Neuron (in vitro differentiated cells): ENCODE measurements around the gene CHST9.

Experiments used
- H2AFZ ChIP-seq: one replicate; pipeline ENCODE4 v1.6.1; 2013; ENCODE audit warnings: low read depth, mild to moderate bottlenecking, inconsistent platforms, low read length, moderate library complexity
- H3K27me3 ChIP-seq: one replicate; pipeline ENCODE4 v1.6.1; 2013; ENCODE audit warnings: low read length; ENCODE audit not compliant: insufficient read depth
- H3K36me3 ChIP-seq: one replicate; pipeline ENCODE4 v1.6.1; 2013; ENCODE audit warnings: low read length; ENCODE audit not compliant: insufficient read depth
- H3K4me1 ChIP-seq: one replicate; pipeline ENCODE4 v1.6.1; 2013; ENCODE audit warnings: low read length; ENCODE audit not compliant: insufficient read depth
- H3K4me3 ChIP-seq: 2 replicates; pipeline ENCODE4 v1.5.1; 2013; ENCODE audit warnings: mild to moderate bottlenecking, low read length, moderate library complexity
- H3K9me3 ChIP-seq: one replicate; pipeline ENCODE4 v1.6.1; 2013; ENCODE audit warnings: low read length

The CHST9 gene

DNA sequence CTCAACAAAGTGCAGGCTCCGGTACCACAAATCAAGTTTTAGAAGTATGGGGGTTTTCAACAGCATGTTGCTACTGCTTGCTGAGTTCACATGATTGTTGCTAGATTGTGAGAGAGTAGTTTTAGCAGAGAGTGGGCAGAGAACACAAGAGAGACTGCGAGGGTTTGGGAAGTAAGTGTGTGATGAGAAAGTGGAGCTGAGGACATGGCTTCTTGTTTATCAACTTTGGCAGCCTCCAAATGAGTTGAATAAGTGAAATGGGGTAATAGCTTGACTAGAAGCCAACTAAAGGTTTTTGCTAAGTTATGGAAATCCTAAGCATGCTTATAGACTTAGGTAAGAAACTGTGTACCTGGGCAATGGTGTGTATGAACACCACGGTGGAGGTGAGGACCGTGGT is 135.1 kb downstream of the CHST9 start:
- Histone ChIP-seq H3K4me1 (peaks cover 2% of the 10 kb centered on the region), H3K9me3 (no peaks in the 10 kb centered on the region), H3K27me3 (no peaks in the 10 kb centered on the region), H3K4me3 (no peak overlapping the region), H3K36me3 (no peaks in the 10 kb centered on the region), H2AFZ (no peak overlapping the region)

- Histone ChIP-seq H3K36me3 (no peaks in the 10 kb centered on the region), H3K9me3 (no peaks in the 10 kb centered on the region), H3K4me1 (no peaks in the 10 kb centered on the region), H3K27me3 (no peaks in the 10 kb centered on the region), H3K4me3 (no peak overlapping the region), H2AFZ (no peak overlapping the region)
Measured at GRCh38 chr18:27045342-27045741, 139.8 kb downstream of the CHST9 start.

GRCh38 chr18:27042177-27042576 is 142.9 kb downstream of the CHST9 start:
- Histone ChIP-seq H3K4me3 (no peak overlapping the region), H3K9me3 (no peaks in the 10 kb centered on the region), H3K36me3 (no peaks in the 10 kb centered on the region), H2AFZ (no peak overlapping the region), H3K27me3 (no peaks in the 10 kb centered on the region), H3K4me1 (no peaks in the 10 kb centered on the region)

DNA sequence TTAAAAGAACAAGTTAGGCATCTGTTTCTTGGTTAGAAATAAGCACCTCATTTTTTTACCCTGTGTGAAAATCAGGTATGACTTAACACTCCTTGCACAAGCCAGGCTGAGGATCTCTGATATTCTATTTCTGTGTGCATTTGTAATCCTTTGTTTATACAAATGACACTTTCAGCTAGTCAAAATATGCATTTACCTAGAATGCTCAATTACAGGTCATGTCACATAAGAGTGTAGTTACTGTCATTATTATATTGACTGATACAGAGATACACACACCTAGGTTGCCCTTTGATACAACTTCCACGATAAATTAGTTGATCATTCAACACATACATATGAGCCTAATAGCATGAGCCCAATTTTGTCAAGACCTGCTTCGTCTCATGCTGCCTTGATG is 144.3 kb downstream of the CHST9 start:
- no peaks in the 10 kb centered on the region for H3K36me3 ChIP-seq

GRCh38 chr18:27033722-27034121 is 151.4 kb downstream of the CHST9 start:
- Histone ChIP-seq H3K4me3 (no peak overlapping the region), H3K36me3 (no peaks in the 10 kb centered on the region), H3K4me1 (peaks cover 15% of the 10 kb centered on the region), H3K9me3 (no peaks in the 10 kb centered on the region), H2AFZ (no peak overlapping the region), H3K27me3 (no peaks in the 10 kb centered on the region)

More for the DNA sequence above, 144.3 kb downstream of the CHST9 start:
- H2AFZ ChIP-seq = no peak overlapping the region
- H3K4me1 ChIP-seq = no peaks in the 10 kb centered on the region
- no peaks in the 10 kb centered on the region for H3K9me3 ChIP-seq
- H3K27me3 ChIP-seq = no peaks in the 10 kb centered on the region
- H3K4me3 ChIP-seq = no peak overlapping the region

GRCh38 chr18:27030421-27030820 is 154.7 kb downstream of the CHST9 start:
- H3K27me3 ChIP-seq = no peaks in the 10 kb centered on the region
- H3K4me1 ChIP-seq = peaks cover 15% of the 10 kb centered on the region
- no peak overlapping the region for H2AFZ ChIP-seq
- H3K9me3 ChIP-seq = no peaks in the 10 kb centered on the region
- H3K4me3 ChIP-seq = no peak overlapping the region
- no peaks in the 10 kb centered on the region for H3K36me3 ChIP-seq

- no peaks in the 10 kb centered on the region for H3K4me1 ChIP-seq
Measured at GRCh38 chr18:27022477-27022876, 162.6 kb downstream of the CHST9 start.

DNA sequence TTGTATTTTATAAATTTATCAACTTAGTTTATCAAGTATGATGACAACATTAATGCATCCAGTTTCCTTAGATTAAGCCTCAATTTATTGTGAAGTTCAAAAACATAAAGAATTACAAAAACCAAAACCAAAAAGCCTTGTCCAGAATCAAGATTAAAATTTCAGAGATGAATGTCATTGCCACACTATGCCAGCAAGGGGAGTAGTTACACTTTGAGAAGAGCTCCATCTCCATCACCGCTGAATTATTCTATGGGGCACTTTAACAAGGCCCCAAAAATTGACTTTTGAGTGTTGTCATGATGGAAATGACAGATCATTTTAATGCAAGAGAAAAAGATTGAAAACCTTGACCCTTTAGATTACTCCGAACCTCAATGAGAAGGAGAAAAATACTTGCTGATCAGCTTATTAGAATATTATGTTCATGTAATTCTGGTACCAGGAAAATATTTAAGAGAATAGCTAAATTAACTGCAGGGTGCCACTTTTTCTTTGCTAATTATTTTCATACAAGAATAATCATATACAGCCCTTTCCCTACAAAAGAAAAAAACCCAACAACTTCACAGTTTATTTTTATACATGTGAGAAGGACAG is 167.1 kb downstream of the CHST9 start:
- Histone ChIP-seq H3K9me3 (no peaks in the 10 kb centered on the region), H3K4me3 (no peak overlapping the region), H3K4me1 (peaks cover 5% of the 10 kb centered on the region), H2AFZ (no peak overlapping the region), H3K27me3 (no peaks in the 10 kb centered on the region), H3K36me3 (no peaks in the 10 kb centered on the region)

More at GRCh38 chr18:27022477-27022876, 162.6 kb downstream of the CHST9 start:
- no peaks in the 10 kb centered on the region for H3K36me3 ChIP-seq
- no peaks in the 10 kb centered on the region for H3K9me3 ChIP-seq
- H3K4me3 ChIP-seq = no peak overlapping the region
- no peaks in the 10 kb centered on the region for H3K27me3 ChIP-seq
- peak overlapping the region; percentile 26 for H2AFZ ChIP-seq

DNA sequence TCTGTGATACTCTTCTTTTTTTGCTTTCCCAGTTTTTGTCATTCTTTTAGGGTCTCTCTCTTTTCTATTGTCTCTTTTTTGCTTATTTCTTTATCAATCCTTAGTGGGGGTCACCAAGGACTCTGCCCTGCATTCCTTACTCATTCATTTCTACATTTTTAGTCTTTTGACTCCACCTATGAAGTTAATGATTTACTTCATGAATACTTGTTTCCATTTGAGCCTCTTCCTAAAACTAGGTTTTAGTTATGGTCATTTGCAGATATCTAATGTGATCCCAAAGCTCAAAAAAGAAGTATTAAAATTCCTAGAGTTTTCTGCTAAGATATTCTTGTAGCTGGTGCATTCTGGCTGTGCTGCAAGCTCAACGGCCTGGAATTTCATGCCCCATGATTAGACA is 170.3 kb downstream of the CHST9 start:
- H3K4me3 ChIP-seq = no peak overlapping the region
- no peaks in the 10 kb centered on the region for H3K36me3 ChIP-seq
- H3K27me3 ChIP-seq = no peaks in the 10 kb centered on the region
- H3K4me1 ChIP-seq = peaks cover 5% of the 10 kb centered on the region
- no peaks in the 10 kb centered on the region for H3K9me3 ChIP-seq
- H2AFZ ChIP-seq = no peak overlapping the region

DNA sequence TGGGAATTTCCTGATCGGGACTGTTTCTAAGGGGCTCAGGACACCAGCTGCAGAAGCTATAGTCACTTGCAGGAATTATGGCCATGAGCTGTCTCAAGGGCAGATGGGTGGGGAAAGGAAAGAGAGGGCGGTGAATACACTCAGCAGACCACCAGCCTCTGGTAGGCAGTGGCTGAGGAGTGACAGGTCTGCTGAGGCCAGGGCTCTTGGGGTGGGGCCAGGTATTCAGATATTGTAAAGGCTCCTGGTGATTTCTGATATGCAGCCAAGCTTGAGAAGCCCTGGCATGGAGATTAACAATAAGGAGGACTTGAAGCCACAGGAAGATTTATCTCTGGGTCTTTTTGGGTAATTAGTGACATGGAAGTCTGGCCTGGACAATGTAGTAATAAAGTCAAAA is 174.3 kb downstream of the CHST9 start:
- no peaks in the 10 kb centered on the region for H3K36me3 ChIP-seq

DNA sequence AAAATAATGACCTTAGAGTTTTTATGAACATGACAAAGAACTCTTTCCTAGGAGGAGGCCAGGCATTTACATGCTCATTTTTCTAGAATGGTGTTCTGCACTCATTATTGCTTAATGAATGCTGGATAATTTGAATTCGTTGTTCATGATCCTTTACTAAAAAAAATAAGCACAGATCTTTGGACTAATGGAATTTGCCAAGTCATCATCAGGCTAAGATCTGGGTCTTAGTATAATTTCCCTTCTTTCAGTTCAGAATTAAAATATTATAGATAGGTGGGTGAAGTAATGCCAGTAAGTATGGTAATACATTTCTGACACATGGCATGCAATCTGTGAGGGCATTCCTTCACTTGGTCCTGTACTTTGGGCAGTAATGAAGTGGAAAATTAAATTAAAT is 175.8 kb downstream of the CHST9 start:
- Histone ChIP-seq H3K36me3 (no peaks in the 10 kb centered on the region), H3K4me3 (no peak overlapping the region), H3K9me3 (no peaks in the 10 kb centered on the region), H3K4me1 (peaks cover 10% of the 10 kb centered on the region), H2AFZ (no peak overlapping the region), H3K27me3 (no peaks in the 10 kb centered on the region)

More for the DNA sequence above, 174.3 kb downstream of the CHST9 start:
- Histone ChIP-seq H2AFZ (no peak overlapping the region), H3K27me3 (no peaks in the 10 kb centered on the region), H3K4me1 (peaks cover 15% of the 10 kb centered on the region), H3K9me3 (no peaks in the 10 kb centered on the region), H3K4me3 (no peak overlapping the region)

DNA sequence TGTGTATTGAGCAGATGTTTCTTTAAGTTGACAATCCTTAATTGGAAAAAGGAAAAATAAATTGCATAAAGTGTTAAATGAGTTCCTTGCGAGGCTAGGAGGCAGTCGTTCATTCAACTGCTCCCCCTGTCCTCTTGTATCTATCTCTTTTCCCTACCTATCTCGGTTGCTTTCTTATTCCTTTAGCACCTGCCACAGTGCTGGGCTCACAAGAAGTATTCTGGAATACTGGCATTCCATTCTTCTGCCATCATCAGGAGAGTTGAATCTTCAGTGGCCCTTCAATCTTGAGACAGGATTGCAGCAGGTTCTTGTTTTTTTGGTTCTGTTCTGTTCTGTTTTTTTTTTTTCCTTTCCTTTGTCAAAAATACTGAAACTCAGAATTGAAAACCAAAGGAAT is 176.5 kb downstream of the CHST9 start:
- peaks cover 10% of the 10 kb centered on the region for H3K4me1 ChIP-seq
- H2AFZ ChIP-seq = no peak overlapping the region
- no peak overlapping the region for H3K4me3 ChIP-seq
- H3K27me3 ChIP-seq = no peaks in the 10 kb centered on the region
- H3K36me3 ChIP-seq = no peaks in the 10 kb centered on the region
- no peaks in the 10 kb centered on the region for H3K9me3 ChIP-seq

GRCh38 chr18:27007880-27008279 is 177.2 kb downstream of the CHST9 start:
- no peak overlapping the region for H3K4me3 ChIP-seq
- H3K4me1 ChIP-seq = peaks cover 10% of the 10 kb centered on the region
- no peaks in the 10 kb centered on the region for H3K27me3 ChIP-seq
- no peaks in the 10 kb centered on the region for H3K9me3 ChIP-seq
- H2AFZ ChIP-seq = no peak overlapping the region
- no peaks in the 10 kb centered on the region for H3K36me3 ChIP-seq

DNA sequence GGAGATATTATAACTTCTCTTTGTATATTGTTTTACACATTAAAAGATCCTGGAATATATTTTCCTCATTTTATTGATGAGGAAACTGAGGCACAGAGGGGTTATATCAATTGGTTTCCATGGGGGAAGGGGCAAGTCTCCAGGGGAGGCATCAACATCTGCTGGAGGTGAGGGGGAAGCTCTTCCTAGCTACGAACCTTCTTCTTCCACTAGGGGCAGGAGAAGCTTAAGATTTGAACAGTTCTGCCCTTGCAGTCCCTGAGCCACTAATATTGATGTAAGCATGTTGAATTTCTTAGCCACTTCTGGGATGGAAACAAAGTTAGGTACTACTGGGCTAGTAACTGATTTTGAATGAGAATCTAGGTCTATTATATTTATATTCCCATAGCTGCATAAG is 179.5 kb downstream of the CHST9 start:
- no peaks in the 10 kb centered on the region for H3K27me3 ChIP-seq
- H2AFZ ChIP-seq = no peak overlapping the region
- H3K4me3 ChIP-seq = no peak overlapping the region
- H3K4me1 ChIP-seq = peaks cover 10% of the 10 kb centered on the region
- H3K9me3 ChIP-seq = no peaks in the 10 kb centered on the region
- H3K36me3 ChIP-seq = no peaks in the 10 kb centered on the region
